Cardiac muscle cell (in vitro differentiated cells and primary cell): Measurements from ENCODE around the gene DSCAML1. TPM values are rescaled to one million over a fixed set of nuclear protein-coding genes. Genes with fewer than 3 reads are reported as not detected.

ENCODE experiments used
- DNase-seq, 2 donors: peaks; one replicate each; pipeline versions ENCODE4 v3.0.0 to v3.0.0-alpha.2; 2010 to 2017; ENCODE audit warnings: low read depth in 1 of 2, low spot score in 1 of 2
- H3K27ac ChIP-seq: fragments of 200-600 bp; sonication (generic); 2 replicates; pipeline ENCODE4 v1.5.1; 2016
- H3K27me3 ChIP-seq: fragments of 200-600 bp; sonication (generic); 2 replicates; pipeline ENCODE4 v1.6.0; 2016; ENCODE audit warnings: control low read depth
- H3K36me3 ChIP-seq: fragments of 200-600 bp; sonication (generic); 2 replicates; pipeline ENCODE4 v1.5.1; 2016; ENCODE audit warnings: control low read depth
- H3K4me1 ChIP-seq: fragments of 200-600 bp; sonication (generic); 2 replicates; pipeline ENCODE4 v1.8.1; 2017; ENCODE audit warnings: low read depth, mild to moderate bottlenecking, mixed run types
- H3K4me3 ChIP-seq: fragments of 200-600 bp; sonication (generic); 2 replicates; pipeline ENCODE4 v1.5.1; 2016; ENCODE audit warnings: mild to moderate bottlenecking
- H3K9me3 ChIP-seq: fragments of 200-600 bp; sonication (generic); 2 replicates; pipeline ENCODE4 v1.5.1; 2017; ENCODE audit warnings: low read depth, mild to moderate bottlenecking, control low read depth
- polyA plus RNA-seq: library from polyadenylated mRNA; unstranded; fragments of >200 nt; fragmentation: Nextera tagmentation; extraction: Ambion mirVana; gene quantifications from 2 replicates; pipeline ENCODE4 v1.2.1, GENCODE V29; 2016
- total RNA-seq: library from RNA; depleted of rRNA; stranded (reverse); fragments of >200 nt; gene quantifications from 2 replicates; pipeline ENCODE4 v1.2.3, GENCODE V29; 2016
- TF ChIP-seq, protein P1 (sequence below): IDR thresholded peaks from 2 replicates; pipeline ENCODE4 v1.5.1; 2012; ENCODE audit warnings: low read depth, mild to moderate bottlenecking, low read length

DSCAML1 gene
- total and polyA plus RNA-seq, 2 experiments from 2014 or later, result 1.8 TPM; not detected in 1

DNA sequence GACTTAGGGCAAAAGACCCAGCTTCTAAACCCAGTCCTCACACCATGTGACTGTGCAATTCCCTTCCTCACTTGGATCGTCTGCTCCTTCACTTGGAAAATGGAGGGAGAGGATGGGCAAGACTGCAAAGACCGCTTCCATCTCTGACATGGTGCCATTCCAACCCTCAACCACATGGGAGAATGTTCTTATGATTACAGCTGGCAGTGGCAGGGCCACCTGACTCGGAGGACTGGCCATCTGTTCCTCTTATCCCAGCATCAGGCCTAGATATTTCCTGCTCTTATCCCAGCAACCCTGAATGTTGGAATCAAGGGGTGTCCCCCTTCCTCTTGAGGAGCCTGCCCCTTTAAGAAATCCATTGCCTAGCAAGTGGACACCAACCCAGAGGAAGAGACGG lies 15.4 kb downstream of the DSCAML1 start:
- Histone ChIP-seq H3K36me3 (no peaks in the 10 kb centered on the region), H3K9me3 (no peaks in the 10 kb centered on the region), H3K4me1 (no peaks in the 10 kb centered on the region), H3K4me3 (no peak overlapping the region), H3K27ac (no peak overlapping the region), H3K27me3 (peaks cover 17% of the 10 kb centered on the region)
- no peak for DNase-seq
- TF ChIP-seq, protein P1, sequence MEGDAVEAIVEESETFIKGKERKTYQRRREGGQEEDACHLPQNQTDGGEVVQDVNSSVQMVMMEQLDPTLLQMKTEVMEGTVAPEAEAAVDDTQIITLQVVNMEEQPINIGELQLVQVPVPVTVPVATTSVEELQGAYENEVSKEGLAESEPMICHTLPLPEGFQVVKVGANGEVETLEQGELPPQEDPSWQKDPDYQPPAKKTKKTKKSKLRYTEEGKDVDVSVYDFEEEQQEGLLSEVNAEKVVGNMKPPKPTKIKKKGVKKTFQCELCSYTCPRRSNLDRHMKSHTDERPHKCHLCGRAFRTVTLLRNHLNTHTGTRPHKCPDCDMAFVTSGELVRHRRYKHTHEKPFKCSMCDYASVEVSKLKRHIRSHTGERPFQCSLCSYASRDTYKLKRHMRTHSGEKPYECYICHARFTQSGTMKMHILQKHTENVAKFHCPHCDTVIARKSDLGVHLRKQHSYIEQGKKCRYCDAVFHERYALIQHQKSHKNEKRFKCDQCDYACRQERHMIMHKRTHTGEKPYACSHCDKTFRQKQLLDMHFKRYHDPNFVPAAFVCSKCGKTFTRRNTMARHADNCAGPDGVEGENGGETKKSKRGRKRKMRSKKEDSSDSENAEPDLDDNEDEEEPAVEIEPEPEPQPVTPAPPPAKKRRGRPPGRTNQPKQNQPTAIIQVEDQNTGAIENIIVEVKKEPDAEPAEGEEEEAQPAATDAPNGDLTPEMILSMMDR, result no peak

DNA sequence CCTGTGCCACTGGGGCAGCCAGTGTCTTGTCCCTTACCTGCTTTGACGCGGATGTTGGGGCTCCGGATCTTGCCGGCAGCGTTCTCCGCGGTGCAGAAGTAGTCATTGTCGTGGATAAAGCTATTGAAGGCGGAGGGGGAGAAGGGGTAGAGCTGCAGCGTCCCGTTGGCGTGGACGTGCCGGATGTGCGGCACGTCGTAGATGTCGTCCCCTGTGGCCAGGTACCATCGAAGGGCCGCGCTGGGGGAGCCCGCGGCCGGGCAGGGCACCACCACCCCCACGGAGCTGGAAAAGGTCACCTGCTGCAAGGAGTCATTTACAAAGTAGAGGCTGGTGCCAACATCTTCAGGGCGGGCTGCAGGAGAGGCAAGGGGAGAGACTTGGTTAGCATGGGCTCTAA lies 16.6 kb downstream of the DSCAML1 start:
- Histone ChIP-seq H3K27ac (no peak overlapping the region), H3K36me3 (no peaks in the 10 kb centered on the region), H3K4me1 (no peaks in the 10 kb centered on the region), H3K9me3 (no peaks in the 10 kb centered on the region), H3K4me3 (no peak overlapping the region), H3K27me3 (peaks cover 17% of the 10 kb centered on the region)
- DNase-seq, result no peak
- TF ChIP-seq, protein P1, result no peak

DNA sequence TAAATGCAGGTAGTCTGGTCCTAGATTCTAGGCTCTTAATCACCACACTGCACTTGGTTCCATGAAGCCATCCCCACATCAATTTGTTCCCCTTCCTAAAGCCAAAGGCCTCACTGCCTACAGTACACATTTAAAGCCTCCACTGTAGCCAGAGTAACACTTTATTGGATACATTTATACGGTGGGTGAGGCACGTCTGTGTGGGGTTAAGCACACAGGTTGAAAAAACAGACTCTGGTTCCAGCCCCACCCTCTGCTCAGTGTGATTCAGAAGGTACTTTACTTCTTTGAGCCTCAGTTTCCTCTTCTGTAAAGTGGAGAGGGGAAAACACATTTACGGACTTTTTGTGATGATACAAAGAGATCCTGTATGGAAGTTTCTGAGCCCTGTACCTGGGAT lies 22.5 kb downstream of the DSCAML1 start:
- TF ChIP-seq, protein P1, result no peak
- H3K4me3 ChIP-seq, result no peak overlapping the region
- no peaks in the 10 kb centered on the region for H3K27me3 ChIP-seq
- no peaks in the 10 kb centered on the region for H3K36me3 ChIP-seq
- no peaks in the 10 kb centered on the region for H3K9me3 ChIP-seq
- no peak overlapping the region for H3K27ac ChIP-seq
- no peak for DNase-seq
- no peaks in the 10 kb centered on the region for H3K4me1 ChIP-seq

DNA sequence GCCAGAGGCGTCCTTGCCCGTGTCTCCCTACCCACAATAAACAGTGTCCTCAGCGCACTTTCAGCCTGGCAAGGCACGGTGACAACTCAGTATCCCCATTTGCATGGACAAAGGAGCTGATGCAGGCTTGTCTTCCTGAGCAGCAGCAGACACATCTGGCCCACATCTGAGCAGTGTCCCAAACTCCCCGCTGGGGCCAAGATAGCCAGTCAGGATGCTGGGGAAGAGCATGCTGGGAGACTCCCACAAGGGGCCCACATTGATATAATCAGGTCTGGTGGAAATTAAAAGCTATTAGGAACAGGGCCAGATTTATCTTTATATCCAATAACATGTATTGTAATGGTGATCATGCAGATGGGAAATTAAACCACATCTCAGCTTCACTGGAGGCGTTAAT lies 24.7 kb downstream of the DSCAML1 start:
- TF ChIP-seq, protein P1, result no peak
- Histone ChIP-seq H3K4me3 (no peak overlapping the region), H3K9me3 (no peaks in the 10 kb centered on the region), H3K27ac (no peak overlapping the region), H3K4me1 (no peaks in the 10 kb centered on the region), H3K36me3 (no peaks in the 10 kb centered on the region), H3K27me3 (peaks cover 2% of the 10 kb centered on the region)
- DNase-seq, result no peak

DNA sequence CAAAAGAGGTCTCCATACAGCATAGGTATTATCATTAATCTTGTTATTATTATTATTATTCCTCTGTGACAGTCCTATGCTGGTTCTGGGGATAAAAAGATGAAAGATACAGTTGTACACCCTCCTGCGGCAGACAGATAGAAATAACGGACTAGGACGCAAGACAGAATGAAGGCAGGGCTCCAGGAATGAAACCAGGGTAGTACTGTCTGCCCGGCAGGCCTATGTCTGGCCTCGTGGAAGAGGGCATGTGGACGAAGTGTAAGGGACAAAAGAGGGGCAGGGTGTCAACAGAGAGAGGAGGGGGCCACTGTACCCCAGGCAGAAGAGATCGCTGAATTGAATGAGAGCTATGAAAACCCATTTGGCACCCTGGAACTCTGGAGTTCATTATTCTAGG lies 25.2 kb downstream of the DSCAML1 start:
- DNase-seq, result no peak
- Histone ChIP-seq H3K9me3 (no peaks in the 10 kb centered on the region), H3K4me3 (no peak overlapping the region), H3K27ac (no peak overlapping the region), H3K27me3 (peaks cover 4% of the 10 kb centered on the region), H3K4me1 (no peaks in the 10 kb centered on the region), H3K36me3 (no peaks in the 10 kb centered on the region)
- TF ChIP-seq, protein P1, result no peak

DNA sequence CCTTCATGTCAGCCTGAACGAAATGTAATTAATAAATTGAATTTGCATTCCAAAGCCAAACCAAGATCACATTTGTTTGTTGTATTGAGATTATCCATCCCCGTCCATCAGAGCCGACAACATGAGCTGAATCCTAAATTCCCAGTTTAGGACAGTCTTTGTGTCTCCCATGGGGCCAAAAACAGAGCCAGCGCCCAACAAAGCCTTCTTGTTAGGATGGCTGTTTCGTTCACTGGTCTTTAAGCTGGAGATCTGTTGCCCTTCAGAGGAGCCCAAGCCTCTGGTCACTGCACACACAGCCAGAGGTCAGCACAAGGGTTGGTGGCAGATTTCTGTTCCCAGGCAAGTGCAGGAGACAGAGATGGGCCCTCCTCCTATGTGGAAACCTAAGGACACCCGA lies 25.8 kb downstream of the DSCAML1 start:
- Histone ChIP-seq H3K9me3 (no peaks in the 10 kb centered on the region), H3K36me3 (no peaks in the 10 kb centered on the region), H3K27ac (no peak overlapping the region), H3K27me3 (peaks cover 4% of the 10 kb centered on the region), H3K4me1 (no peaks in the 10 kb centered on the region), H3K4me3 (no peak overlapping the region)
- DNase-seq, result no peak
- TF ChIP-seq, protein P1, result no peak
